HFF-Myc (cell line): ENCODE results near the gene RAB27B.

Source experiments
- DNase-seq: peaks from one replicate; pipeline ENCODE4 v3.0.0-alpha.2; 2011; ENCODE audit warnings: low read depth; ENCODE audit errors: extremely low read depth
- H3K4me3 ChIP-seq: replicated peaks from 2 replicates; pipeline ENCODE4 v1.5.1; 2011; ENCODE audit warnings: low read depth, mild to moderate bottlenecking, control low read depth, low read length
- CTCF ChIP-seq: IDR thresholded peaks from 2 replicates; pipeline ENCODE4 v1.5.1; 2012; ENCODE audit warnings: mild to moderate bottlenecking, low read depth, low read length, control low read depth; ENCODE audit errors: missing control alignments

The RAB27B gene

GRCh38 chr18:54928236-54928635, 100.0 kb downstream of the RAB27B start:
- DNase-seq = no peak
- TF ChIP-seq CTCF = no peak
- no peak overlapping the region for H3K4me3 ChIP-seq

GRCh38 chr18:54931152-54931551, 102.9 kb downstream of the RAB27B start:
- DNase-seq = no peak
- TF ChIP-seq CTCF = no peak
- H3K4me3 ChIP-seq = no peak overlapping the region

GRCh38 chr18:54932472-54932871, 104.2 kb downstream of the RAB27B start:
- no peak for TF ChIP-seq CTCF
- no peak for DNase-seq
- no peak overlapping the region for H3K4me3 ChIP-seq

- TF ChIP-seq CTCF = no peak
Observed at GRCh38 chr18:54938506-54938905, 110.2 kb downstream of the RAB27B start.

GRCh38 chr18:54939361-54939917, 111.2 kb downstream of the RAB27B start:
- TF ChIP-seq CTCF = no peak
- DNase-seq = no peak
- no peak overlapping the region for H3K4me3 ChIP-seq

More at GRCh38 chr18:54938506-54938905, 110.2 kb downstream of the RAB27B start:
- DNase-seq = no peak
- no peak overlapping the region for H3K4me3 ChIP-seq

- TF ChIP-seq CTCF = no peak
- no peak for DNase-seq
Observed at GRCh38 chr18:54942144-54942543, 113.9 kb downstream of the RAB27B start.

GRCh38 chr18:54942569-54942968, 114.3 kb downstream of the RAB27B start:
- no peak for DNase-seq
- H3K4me3 ChIP-seq = no peak overlapping the region
- TF ChIP-seq CTCF = no peak

More at GRCh38 chr18:54942144-54942543, 113.9 kb downstream of the RAB27B start:
- no peak overlapping the region for H3K4me3 ChIP-seq
